ENCODE measurements around the gene NKAIN4. TPM values are rescaled to one million over a fixed set of nuclear protein-coding genes. Genes with fewer than 3 reads are reported as not detected.

The NKAIN4 gene
- total RNA-seq, 4 donors from 2014 or later, result not detected

DNA sequence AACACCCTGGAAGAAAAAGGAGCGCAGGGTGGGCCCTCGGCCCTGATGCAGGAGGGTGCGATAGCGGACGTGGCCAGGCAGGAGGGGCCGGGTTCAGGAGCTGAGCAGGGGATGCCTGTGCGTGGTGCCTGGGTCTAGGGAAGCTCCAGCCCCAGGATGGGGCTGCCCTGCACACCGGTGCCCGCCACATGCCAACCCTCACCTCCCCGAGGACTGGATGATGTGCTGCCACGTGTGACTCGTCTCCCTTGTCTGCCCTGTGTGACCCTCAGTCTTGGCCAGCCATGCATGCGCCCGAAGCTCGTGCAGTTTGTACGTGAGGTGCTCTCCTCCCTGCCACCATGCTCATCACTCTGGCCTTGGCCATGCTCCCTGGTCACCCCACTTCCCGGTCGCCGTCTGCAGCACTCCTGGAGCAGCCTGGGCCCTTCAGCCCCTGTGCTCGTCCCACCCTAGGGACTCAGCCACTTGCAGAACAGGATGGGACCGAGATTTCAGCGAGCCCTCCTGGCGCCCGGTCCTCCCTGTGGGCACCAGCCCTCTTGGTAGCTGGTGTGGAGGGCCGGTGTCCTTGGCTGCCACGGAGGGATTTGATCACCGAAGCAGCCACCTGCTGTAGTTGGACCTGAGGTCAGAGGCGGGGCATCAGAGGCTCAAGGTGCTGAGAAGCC lies 34.5 kb upstream of the NKAIN4 start:
- DNase-seq (ENCODE audit: low spot score) (no peak), ATAC-seq (ENCODE audit: low FRiP score) (no peak)
- TF ChIP-seq, protein P1, sequence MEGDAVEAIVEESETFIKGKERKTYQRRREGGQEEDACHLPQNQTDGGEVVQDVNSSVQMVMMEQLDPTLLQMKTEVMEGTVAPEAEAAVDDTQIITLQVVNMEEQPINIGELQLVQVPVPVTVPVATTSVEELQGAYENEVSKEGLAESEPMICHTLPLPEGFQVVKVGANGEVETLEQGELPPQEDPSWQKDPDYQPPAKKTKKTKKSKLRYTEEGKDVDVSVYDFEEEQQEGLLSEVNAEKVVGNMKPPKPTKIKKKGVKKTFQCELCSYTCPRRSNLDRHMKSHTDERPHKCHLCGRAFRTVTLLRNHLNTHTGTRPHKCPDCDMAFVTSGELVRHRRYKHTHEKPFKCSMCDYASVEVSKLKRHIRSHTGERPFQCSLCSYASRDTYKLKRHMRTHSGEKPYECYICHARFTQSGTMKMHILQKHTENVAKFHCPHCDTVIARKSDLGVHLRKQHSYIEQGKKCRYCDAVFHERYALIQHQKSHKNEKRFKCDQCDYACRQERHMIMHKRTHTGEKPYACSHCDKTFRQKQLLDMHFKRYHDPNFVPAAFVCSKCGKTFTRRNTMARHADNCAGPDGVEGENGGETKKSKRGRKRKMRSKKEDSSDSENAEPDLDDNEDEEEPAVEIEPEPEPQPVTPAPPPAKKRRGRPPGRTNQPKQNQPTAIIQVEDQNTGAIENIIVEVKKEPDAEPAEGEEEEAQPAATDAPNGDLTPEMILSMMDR (IDR thresholded peaks at IDR 0.05), result no peak

DNA sequence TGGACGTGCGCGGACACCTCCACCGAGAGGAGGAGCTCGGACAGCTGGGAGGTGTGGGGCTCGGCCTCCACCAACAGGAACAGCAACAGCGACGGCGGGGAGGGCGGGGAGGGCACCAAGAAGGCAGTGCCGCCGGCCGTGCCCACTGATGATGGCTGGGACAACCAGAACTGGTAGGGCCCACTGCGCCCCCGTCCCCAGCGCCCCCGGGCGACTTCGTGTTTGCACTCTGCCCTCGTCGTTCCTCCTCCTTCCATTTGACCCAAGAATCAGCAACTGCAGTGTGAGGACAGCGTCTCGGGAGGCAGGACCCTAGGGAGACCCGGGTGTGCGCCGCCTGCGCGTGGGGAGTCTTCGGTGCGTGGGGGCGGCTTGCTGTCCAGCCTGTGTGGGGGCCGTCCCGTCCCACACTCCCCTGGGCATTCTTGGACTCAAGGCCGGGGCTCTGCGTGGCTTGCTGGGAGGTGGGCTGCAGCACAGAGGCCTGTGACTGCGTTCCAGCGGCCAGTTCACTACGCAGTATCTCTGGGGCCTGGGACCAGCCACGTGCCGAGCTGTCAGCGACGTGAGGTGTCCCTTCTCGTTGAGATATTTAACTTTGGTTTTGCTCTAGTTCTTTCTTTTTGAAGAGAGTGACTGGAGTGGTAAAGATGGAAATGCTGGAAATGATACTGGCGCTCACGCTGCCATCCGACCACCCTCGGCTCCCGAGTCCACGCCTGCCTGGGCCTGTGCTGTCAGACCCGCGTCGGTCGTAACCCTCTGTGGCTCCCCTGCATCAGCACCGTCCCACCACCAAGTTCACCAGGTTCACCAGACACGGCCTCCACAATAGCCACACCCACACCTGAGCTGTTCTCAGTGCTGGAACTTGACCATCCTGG lies 33.7 kb upstream of the NKAIN4 start:
- ATAC-seq (ENCODE audit: low FRiP score) (no peak), DNase-seq (ENCODE audit: low spot score) (no peak)
- TF ChIP-seq, protein P1 (IDR thresholded peaks at IDR 0.05), result no peak

DNA sequence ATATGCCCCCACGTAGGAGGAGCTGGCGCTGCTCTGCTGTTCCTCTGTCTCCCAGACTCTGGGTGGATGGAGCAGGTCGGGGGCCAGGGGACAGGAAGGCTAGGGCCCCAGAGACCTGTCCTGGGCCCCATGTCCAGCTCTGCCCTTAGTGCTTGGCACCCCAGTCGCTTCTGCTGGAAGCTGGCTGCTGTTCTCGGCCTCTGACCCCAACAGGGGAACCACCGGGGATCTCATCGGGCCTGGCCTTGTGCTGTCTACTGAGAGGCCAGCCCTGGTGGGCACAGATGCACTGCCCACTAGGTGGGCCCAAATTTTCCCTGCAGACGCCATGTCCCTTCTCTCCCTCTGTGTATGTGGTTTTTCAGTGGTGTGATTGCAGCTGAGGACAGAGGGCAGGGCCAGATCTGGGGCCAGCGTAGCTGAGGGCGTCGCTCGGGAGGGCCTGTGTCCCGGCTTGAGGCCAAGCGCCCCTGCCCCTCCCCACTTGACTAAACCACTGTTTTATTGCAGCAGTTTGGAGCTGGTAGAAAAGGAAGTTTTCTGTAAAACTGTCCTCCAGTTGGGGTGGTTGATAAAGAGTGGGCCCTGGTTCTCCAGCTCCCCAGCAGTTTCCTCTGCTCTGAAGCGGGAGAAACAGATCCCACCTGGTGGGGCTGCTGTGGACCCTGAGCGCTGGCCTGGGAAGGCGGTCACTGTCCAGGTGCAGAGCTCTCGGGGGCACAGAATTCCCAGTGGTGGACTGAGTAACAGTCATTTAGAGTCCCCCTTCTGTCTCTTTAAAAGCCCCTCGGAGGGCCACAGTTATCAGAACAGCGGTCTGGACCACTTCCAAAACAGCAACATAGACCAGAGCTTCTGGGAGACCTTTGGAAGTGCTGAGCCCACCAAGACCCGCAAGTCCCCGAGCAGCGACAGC lies 32.8 kb upstream of the NKAIN4 start:
- ATAC-seq (ENCODE audit: low FRiP score) (no peak), DNase-seq (ENCODE audit: low spot score) (no peak)
- TF ChIP-seq, protein P1 (IDR thresholded peaks at IDR 0.05), result no peak

DNA sequence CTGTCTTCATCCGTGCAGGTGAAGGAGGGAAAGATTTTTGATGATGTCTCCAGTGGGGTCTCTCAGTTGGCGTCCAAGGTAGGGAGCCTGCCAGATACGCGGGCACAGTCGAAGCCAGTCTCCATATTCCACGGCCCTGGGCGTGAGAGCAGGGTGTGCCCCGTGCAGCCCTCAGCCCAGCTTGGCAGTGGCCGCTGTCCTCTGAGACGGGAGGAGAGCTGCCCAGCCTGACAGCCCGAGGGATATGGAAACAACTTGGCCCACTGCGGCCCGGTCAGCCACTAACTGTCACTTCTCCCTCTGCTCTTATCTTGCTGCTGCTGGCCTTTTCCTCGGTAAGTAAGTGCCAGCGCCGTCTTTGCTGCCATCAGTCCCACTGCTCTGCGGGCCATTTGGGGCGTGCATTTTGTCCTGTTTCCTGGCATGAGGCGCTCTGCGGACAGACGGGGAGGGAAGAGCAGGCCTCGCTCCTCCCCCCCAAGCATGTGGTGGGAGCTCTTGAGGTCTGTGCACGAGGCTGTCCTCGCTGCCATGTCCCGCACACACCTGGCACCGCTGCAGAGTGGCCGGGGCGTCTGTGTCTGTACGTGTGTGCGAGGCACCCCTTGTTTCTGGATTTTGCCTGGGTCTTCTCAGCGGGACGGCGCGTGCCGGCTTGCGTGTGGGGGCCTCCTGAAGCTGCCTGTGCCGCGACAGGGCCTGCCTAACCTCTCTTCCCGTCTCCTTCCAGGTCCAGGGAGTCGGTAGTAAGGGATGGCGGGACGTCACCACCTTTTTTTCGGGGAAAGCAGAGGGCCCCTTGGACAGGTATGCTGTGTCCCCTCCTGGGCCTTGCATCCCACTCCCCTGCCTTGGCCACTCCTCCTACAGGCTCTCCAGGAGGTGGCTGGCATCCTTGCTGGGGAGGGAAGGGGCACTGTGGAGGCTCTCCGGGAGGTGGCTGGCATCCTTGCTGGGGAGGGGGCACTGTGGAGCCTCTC lies 31.7 kb upstream of the NKAIN4 start:
- TF ChIP-seq, protein P1 (IDR thresholded peaks at IDR 0.05), result no peak
- no peak for ATAC-seq (ENCODE audit: low FRiP score)

DNA sequence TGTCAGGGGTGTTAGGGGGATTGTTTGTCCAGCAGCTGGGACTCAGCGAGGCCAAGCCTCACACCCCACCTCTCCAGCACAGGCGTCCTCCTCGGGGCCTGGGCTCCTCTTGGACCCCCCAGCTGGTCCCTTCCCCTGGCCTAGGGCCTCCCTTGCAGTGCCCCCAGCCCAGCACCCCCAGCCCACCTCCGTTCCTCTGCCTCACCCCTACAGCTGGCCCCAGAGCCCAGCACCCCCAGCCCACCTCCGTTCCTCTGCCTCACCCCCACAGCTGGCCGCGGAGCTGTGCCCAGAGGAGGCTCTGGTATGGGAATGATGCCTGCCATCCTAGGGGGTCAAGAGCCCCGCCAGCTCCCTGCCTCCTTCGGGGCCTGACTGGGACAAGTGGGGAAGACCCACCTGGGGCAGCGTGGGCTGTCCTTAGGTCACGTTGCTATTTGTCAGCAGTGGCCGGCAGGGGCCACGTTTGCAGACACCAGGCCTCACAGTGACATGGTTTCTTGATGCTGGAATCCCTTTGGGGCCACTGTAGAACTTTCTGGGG lies 30.8 kb upstream of the NKAIN4 start:
- DNase-seq (ENCODE audit: low spot score), result no peak
- no peak for ATAC-seq (ENCODE audit: low FRiP score)
- TF ChIP-seq, protein P1 (IDR thresholded peaks at IDR 0.05), result no peak

More for the DNA sequence above, 31.7 kb upstream of the NKAIN4 start:
- DNase-seq (ENCODE audit: low spot score), result no peak

All from omental fat pad (tissue), 4 donors.